ENCODE results near the gene OR10G2. TPM values are rescaled to one million over a fixed set of nuclear protein-coding genes. Genes with fewer than 3 reads are reported as not detected.

OR10G2 gene
- total RNA-seq, 1 donor from 2014 or later: not detected

GRCh38 chr14:21671371-21671770 lies 36.6 kb upstream of the OR10G2 start:
- TF ChIP-seq, protein P1, sequence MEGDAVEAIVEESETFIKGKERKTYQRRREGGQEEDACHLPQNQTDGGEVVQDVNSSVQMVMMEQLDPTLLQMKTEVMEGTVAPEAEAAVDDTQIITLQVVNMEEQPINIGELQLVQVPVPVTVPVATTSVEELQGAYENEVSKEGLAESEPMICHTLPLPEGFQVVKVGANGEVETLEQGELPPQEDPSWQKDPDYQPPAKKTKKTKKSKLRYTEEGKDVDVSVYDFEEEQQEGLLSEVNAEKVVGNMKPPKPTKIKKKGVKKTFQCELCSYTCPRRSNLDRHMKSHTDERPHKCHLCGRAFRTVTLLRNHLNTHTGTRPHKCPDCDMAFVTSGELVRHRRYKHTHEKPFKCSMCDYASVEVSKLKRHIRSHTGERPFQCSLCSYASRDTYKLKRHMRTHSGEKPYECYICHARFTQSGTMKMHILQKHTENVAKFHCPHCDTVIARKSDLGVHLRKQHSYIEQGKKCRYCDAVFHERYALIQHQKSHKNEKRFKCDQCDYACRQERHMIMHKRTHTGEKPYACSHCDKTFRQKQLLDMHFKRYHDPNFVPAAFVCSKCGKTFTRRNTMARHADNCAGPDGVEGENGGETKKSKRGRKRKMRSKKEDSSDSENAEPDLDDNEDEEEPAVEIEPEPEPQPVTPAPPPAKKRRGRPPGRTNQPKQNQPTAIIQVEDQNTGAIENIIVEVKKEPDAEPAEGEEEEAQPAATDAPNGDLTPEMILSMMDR (IDR thresholded peaks at IDR 0.05; ENCODE audit: unreplicated experiment): no peak
- Mint-ChIP-seq H3K36me3 (ENCODE audit: insufficient read depth) (no peaks in the 10 kb centered on the region), H3K4me1 (ENCODE audit: low read depth) (peaks cover 15% of the 10 kb centered on the region), H3K9me3 (ENCODE audit: low read depth) (peaks cover 8% of the 10 kb centered on the region), H3K4me3 (ENCODE audit: low read depth) (no peak overlapping the region), H3K27me3 (no peaks in the 10 kb centered on the region), H3K27ac (no peak overlapping the region)
- no peak for DNase-seq (ENCODE audit: low spot score, unreplicated experiment)

- no peak overlapping the region for H3K4me3 Mint-ChIP-seq (ENCODE audit: low read depth)
Measured at GRCh38 chr14:21669284-21669683, 34.5 kb upstream of the OR10G2 start.

DNA sequence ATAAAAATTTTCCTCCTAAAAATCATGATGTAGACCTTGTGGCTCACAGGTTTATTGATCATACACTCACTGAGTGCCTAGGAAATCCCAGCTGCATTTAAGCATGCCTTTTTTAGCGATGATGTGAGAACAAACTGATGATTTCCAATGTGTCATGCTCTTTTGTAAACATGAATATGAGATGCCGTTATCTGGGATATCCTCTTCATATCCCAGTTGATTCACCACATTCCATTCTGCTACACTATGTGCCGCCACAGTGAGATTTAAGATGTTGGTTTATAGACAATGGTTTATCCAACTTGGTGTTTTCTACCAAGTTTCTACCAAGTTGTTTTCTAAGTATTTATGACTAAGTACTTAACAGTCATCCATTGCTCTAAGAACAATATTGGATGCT lies 33.6 kb upstream of the OR10G2 start:
- no peaks in the 10 kb centered on the region for H3K27me3 Mint-ChIP-seq
- no peak overlapping the region for H3K4me3 Mint-ChIP-seq (ENCODE audit: low read depth)
- TF ChIP-seq, protein P1 (IDR thresholded peaks at IDR 0.05; ENCODE audit: unreplicated experiment): no peak
- no peak for DNase-seq (ENCODE audit: low spot score, unreplicated experiment)
- peaks cover 15% of the 10 kb centered on the region for H3K4me1 Mint-ChIP-seq (ENCODE audit: low read depth)
- H3K36me3 Mint-ChIP-seq (ENCODE audit: insufficient read depth): no peaks in the 10 kb centered on the region
- peaks cover 13% of the 10 kb centered on the region for H3K9me3 Mint-ChIP-seq (ENCODE audit: low read depth)
- H3K27ac Mint-ChIP-seq: no peak overlapping the region

More at GRCh38 chr14:21669284-21669683, 34.5 kb upstream of the OR10G2 start:
- Mint-ChIP-seq H3K27ac (peak overlapping the region; percentile 49), H3K4me1 (ENCODE audit: low read depth) (peaks cover 15% of the 10 kb centered on the region), H3K27me3 (no peaks in the 10 kb centered on the region), H3K36me3 (ENCODE audit: insufficient read depth) (no peaks in the 10 kb centered on the region), H3K9me3 (ENCODE audit: low read depth) (peaks cover 8% of the 10 kb centered on the region)
- no peak for DNase-seq (ENCODE audit: low spot score, unreplicated experiment)
- TF ChIP-seq, protein P1 (IDR thresholded peaks at IDR 0.05; ENCODE audit: unreplicated experiment): no peak

- Mint-ChIP-seq H3K4me1 (ENCODE audit: low read depth) (no peaks in the 10 kb centered on the region), H3K27me3 (peaks cover 5% of the 10 kb centered on the region), H3K4me3 (ENCODE audit: low read depth) (no peak overlapping the region), H3K27ac (no peak overlapping the region), H3K9me3 (ENCODE audit: low read depth) (no peaks in the 10 kb centered on the region), H3K36me3 (ENCODE audit: insufficient read depth) (no peaks in the 10 kb centered on the region)
- TF ChIP-seq, protein P1 (IDR thresholded peaks at IDR 0.05; ENCODE audit: unreplicated experiment): no peak
- DNase-seq (ENCODE audit: low spot score, unreplicated experiment): no peak
Measured at GRCh38 chr14:21656980-21657379, 22.2 kb upstream of the OR10G2 start.

GRCh38 chr14:21654215-21654614 lies 19.5 kb upstream of the OR10G2 start:
- Mint-ChIP-seq H3K27me3 (peaks cover 5% of the 10 kb centered on the region), H3K36me3 (ENCODE audit: insufficient read depth) (no peaks in the 10 kb centered on the region), H3K4me3 (ENCODE audit: low read depth) (no peak overlapping the region), H3K4me1 (ENCODE audit: low read depth) (no peaks in the 10 kb centered on the region), H3K27ac (no peak overlapping the region), H3K9me3 (ENCODE audit: low read depth) (no peaks in the 10 kb centered on the region)
- DNase-seq (ENCODE audit: low spot score, unreplicated experiment): no peak
- TF ChIP-seq, protein P1 (IDR thresholded peaks at IDR 0.05; ENCODE audit: unreplicated experiment): no peak

Data from progenitor cell of endocrine pancreas (in vitro differentiated cells).